PC-3 (cell line): ENCODE results near the gene PAPSS2. TPM values are rescaled to one million over a fixed set of nuclear protein-coding genes. Genes with fewer than 3 reads are reported as not detected.

Experiments used
- ATAC-seq: fragments of 200-7000 bp; cut with Tn5 transposase; 2 replicates; pipeline ENCODE4 v1.9.1; 2020; ENCODE audit warnings: mild to moderate bottlenecking, moderate library complexity
- BruUV-seq: library from RNA; stranded (reverse); fragments of 400-500 nt; replicated peaks from 2 replicates; lab custom pipeline; 2021; lab: Mats Ljungman, UMichigan
- CTCF ChIA-PET: fragments of 300-600 bp; sonication (Branson Sonifier 250); formaldehyde crosslinking; loops from one replicate; lab custom pipeline; 2022; ENCODE audit warnings: antibody characterized with exemption; lab: Charles Lee
- POLR2A ChIA-PET: fragments of 300-600 bp; sonication (Branson Sonifier 250); formaldehyde crosslinking; loops from one replicate; lab custom pipeline; 2022; ENCODE audit warnings: antibody characterized with exemption; ENCODE audit not compliant: unreplicated experiment; lab: Charles Lee
- DNase-seq: peaks from one replicate; pipeline ENCODE4 v3.0.0-alpha.2; 2015
- H2AFZ ChIP-seq: fragments of 300-600 bp; sonication (generic); 2 replicates; pipeline ENCODE4 v1.6.0; 2016; ENCODE audit warnings: antibody characterized with exemption, low read length
- H3F3A ChIP-seq: fragments of 300-600 bp; sonication (generic); one replicate; pipeline ENCODE4 v1.6.0; 2017; ENCODE audit warnings: antibody characterized with exemption, low read length, control low read depth, mild to moderate bottlenecking; ENCODE audit not compliant: unreplicated experiment
- H3K27ac ChIP-seq: fragments of 300-600 bp; sonication (generic); 2 replicates; pipeline ENCODE4 v1.5.1; 2016; ENCODE audit warnings: mild to moderate bottlenecking, low read length
- H3K27me3 ChIP-seq: fragments of 300-600 bp; sonication (generic); 2 replicates; pipeline ENCODE4 v1.6.1; 2016; ENCODE audit warnings: low read length, mixed read lengths
- H3K36me3 ChIP-seq: fragments of 300-600 bp; sonication (generic); 2 replicates; pipeline ENCODE4 v1.6.1; 2016; ENCODE audit warnings: low read depth, mixed run types, low read length, mixed read lengths
- H3K4me1 ChIP-seq: fragments of 300-600 bp; sonication (generic); 2 replicates; pipeline ENCODE4 v1.5.1; 2016; ENCODE audit warnings: low read length; ENCODE audit not compliant: insufficient read depth
- H3K4me2 ChIP-seq: fragments of 300-600 bp; sonication (generic); 2 replicates; pipeline ENCODE4 v1.6.0; 2016; ENCODE audit warnings: low read length
- H3K4me3 ChIP-seq: fragments of 300-600 bp; sonication (generic); 2 replicates; pipeline ENCODE4 v1.5.1; 2016; ENCODE audit warnings: mild to moderate bottlenecking, low read length, mixed read lengths
- H3K79me2 ChIP-seq: fragments of 300-600 bp; sonication (generic); 2 replicates; pipeline ENCODE4 v1.6.1; 2017; ENCODE audit warnings: low read length, mixed read lengths
- H3K9ac ChIP-seq: fragments of 300-600 bp; sonication (generic); 2 replicates; pipeline ENCODE4 v1.6.0; 2016; ENCODE audit warnings: mild to moderate bottlenecking, low read length
- H3K9me2 ChIP-seq: fragments of 300-600 bp; sonication (generic); replicated peaks from 2 replicates; pipeline ENCODE4 v1.6.1; 2016; ENCODE audit warnings: mixed run types, low read length, mixed read lengths
- H3K9me3 ChIP-seq: fragments of 300-600 bp; sonication (generic); 2 replicates; pipeline ENCODE4 v1.6.1; 2016; ENCODE audit warnings: low read length, mixed read lengths
- H4K20me1 ChIP-seq: fragments of 300-600 bp; sonication (generic); 2 replicates; pipeline ENCODE4 v1.6.1; 2016; ENCODE audit warnings: low read length, mixed read lengths
- CTCF ChIP-seq: fragments of 300-600 bp; sonication (generic); conservative IDR thresholded peaks from 2 replicates; pipeline ENCODE4 v1.5.1; 2017; ENCODE audit warnings: antibody characterized with exemption, low read depth, mild to moderate bottlenecking, low read length
- EZH2 ChIP-seq: fragments of 300-600 bp; sonication (generic); IDR thresholded peaks from one replicate; pipeline ENCODE4 v1.6.1; 2017; ENCODE audit warnings: antibody characterized with exemption, mild to moderate bottlenecking, low read length; ENCODE audit not compliant: unreplicated experiment
- EZH2phosphoT487 ChIP-seq: fragments of 300-600 bp; sonication (generic); IDR thresholded peaks from 2 replicates; pipeline ENCODE4 v1.6.1; 2018; ENCODE audit warnings: mild to moderate bottlenecking, antibody characterized with exemption, low read length, borderline replicate concordance
- intact Hi-C: fragments of 100-400 bp; cut with micrococcal nuclease; formaldehyde crosslinking; loops from 2 replicates; pipeline ENCODE4 v1.9.0; 2023
- total RNA-seq: library from RNA; depleted of rRNA; stranded (reverse); fragments of >200 nt; gene quantifications from 2 replicates; pipeline ENCODE4 v1.2.3, GENCODE V29; 2014

Gene PAPSS2
- total RNA-seq, 1 experiment from 2014 or later = 16.4 TPM

DNA sequence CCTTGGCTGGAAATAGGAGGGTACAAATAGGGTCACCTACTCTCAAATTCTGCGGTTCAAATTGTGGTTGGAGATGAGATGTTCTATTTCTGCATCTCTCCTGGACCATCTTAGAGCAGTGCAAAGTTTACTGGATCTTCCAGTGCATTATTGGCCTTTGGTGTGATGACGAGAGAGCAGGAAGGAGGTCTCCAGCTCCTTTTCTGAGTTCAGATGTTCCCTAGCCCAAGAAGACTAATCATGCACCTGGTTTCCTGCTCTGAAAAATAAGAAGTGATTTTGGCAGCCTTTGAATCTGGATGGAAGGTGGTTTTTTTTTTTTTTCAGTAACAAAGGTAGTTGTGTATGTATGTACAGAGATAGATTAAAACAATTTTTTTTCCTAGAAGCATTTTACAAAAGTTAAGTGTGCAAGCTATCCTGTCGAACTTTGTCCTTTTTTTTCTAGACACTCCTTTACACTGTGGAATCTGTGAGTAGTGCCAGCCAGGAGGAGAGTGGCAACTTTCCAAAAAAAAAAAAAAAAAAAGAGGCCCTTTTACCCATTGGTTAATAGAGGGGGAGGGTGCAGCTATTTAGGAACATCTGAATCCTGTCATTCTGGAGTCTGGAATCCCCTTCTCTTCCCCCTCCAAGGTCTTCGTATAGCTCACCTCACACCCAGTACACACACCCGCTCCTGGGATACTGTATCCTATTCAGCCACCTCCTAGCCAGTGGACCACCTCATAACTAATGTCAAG is 26.3 kb downstream of the PAPSS2 start:
- no peak for TF ChIP-seq EZH2phosphoT487
- no peak for TF ChIP-seq CTCF
- TF ChIP-seq EZH2 = no peak
- no peak overlapping the region for H3K27ac ChIP-seq
- no peaks in the 10 kb centered on the region for H4K20me1 ChIP-seq
- POLR2A ChIA-PET = no interaction called here
- no peaks in the 10 kb centered on the region for H3K36me3 ChIP-seq
- peak; percentile 22; the same call in 1 of the 2 replicates for ATAC-seq
- no TSS peak for BruUV-seq
- H2AFZ ChIP-seq = no peak overlapping the region
- H3K27me3 ChIP-seq = no peaks in the 10 kb centered on the region
- intact Hi-C loops = no loop called here
- CTCF ChIA-PET = no interaction called here
- H3K9me2 ChIP-seq = no peaks in the 10 kb centered on the region
- peak; percentile 45 for DNase-seq
- no peaks in the 10 kb centered on the region for H3K9me3 ChIP-seq
- peaks cover 18% of the 10 kb centered on the region for H3K4me1 ChIP-seq
- H3K9ac ChIP-seq = no peak overlapping the region
- no peaks in the 10 kb centered on the region for H3K79me2 ChIP-seq
- no peak overlapping the region for H3K4me3 ChIP-seq
- H3F3A ChIP-seq = no peaks in the 10 kb centered on the region
- H3K4me2 ChIP-seq = peak overlapping the region; percentile 38; the same call in 1 of the 2 replicates

- DNase-seq (peak; percentile 42), ATAC-seq (0 out of 2 replicates have a peak, but pooled peaks have one; percentile 12)
Measured at GRCh38 chr10:87691506-87692070, 31.9 kb downstream of the PAPSS2 start.

More at GRCh38 chr10:87691506-87692070, 31.9 kb downstream of the PAPSS2 start:
- no peaks in the 10 kb centered on the region for H4K20me1 ChIP-seq
- no TSS peak for BruUV-seq
- H3K79me2 ChIP-seq = no peaks in the 10 kb centered on the region
- no peaks in the 10 kb centered on the region for H3K36me3 ChIP-seq
- no peaks in the 10 kb centered on the region for H3K27me3 ChIP-seq
- H3K27ac ChIP-seq = peak overlapping the region; percentile 45
- no peak for TF ChIP-seq CTCF
- no peak for TF ChIP-seq EZH2phosphoT487
- no peak for TF ChIP-seq EZH2
- H3K9me3 ChIP-seq = no peaks in the 10 kb centered on the region
- no peak overlapping the region for H3K9ac ChIP-seq
- H3K4me1 ChIP-seq = peaks cover 47% of the 10 kb centered on the region
- H3K4me2 ChIP-seq = peak overlapping the region; percentile 1; the same call in 1 of the 2 replicates
- H3K9me2 ChIP-seq = no peaks in the 10 kb centered on the region
- ChIA-PET POLR2A (no interaction called here), CTCF (no interaction called here)
- intact Hi-C loops = no loop called here
- H3F3A ChIP-seq = no peaks in the 10 kb centered on the region
- no peak overlapping the region for H3K4me3 ChIP-seq
- H2AFZ ChIP-seq = no peak overlapping the region
